NCI-H146 treated with DMSO at 0.1 percent for 48 hours (cell line): ENCODE data around the gene BPTF.
"Not testable (repeated sequence)": the region's sequence is repeated elsewhere in the genome, so short reads cannot be mapped to it uniquely, and the experiment has no call there.

Source experiments
- DNase-seq: peaks from one replicate; lab custom pipeline; 2025; ENCODE audit not compliant: unreplicated experiment; lab: John Stamatoyannopoulos, UW

Gene BPTF

DNA sequence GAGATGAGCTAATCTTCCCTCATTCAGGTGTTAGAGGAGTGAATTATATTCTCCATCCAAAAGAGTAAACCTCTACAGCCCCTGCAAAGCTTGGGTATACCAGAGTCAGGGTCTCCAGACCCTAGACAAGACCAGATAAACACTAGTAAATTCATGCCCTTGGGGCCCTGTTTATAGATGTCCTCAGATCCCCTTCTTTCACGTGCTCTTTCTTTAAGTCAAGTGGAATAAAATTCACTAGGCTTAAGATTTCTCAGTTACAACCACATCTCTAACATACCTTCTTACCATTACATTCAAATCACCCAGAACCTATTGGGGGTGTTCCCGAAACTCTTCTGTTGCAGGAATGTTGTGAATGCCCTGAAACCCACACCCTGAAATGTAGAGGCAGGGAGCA lies 173.2 kb downstream of the BPTF start:
- DNase-seq: no peak

- DNase-seq: no peak
Observed at GRCh38 chr17:67999291-67999911, 174.1 kb downstream of the BPTF start.

- DNase-seq: no peak
Observed at GRCh38 chr17:68004201-68004600, 178.9 kb downstream of the BPTF start.

GRCh38 chr17:68006797-68007196 lies 181.5 kb downstream of the BPTF start:
- DNase-seq: no peak

DNA sequence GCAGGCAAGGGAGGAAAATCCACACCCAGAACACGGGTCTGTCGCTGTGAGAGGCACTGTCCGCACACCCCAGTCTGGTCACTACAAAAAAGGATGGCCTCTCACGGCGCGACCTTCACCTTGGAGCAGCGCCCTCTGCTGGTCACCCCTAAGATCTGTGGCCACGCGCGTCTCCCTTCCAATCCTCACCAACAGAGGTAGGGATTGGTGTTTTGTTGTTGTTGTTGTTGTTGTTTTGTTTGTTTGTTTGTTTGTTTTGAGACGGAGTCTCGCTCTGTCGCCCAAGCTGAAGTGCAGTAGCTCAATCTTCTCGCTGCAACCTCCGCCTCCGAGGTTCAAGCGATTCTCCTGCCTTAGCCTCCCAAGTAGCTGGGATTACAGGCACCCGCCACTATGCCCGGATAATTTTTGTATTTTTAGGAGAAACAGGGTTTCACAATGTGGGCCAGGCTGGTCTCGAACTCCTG lies 185.9 kb downstream of the BPTF start:
- DNase-seq: no peak

DNA sequence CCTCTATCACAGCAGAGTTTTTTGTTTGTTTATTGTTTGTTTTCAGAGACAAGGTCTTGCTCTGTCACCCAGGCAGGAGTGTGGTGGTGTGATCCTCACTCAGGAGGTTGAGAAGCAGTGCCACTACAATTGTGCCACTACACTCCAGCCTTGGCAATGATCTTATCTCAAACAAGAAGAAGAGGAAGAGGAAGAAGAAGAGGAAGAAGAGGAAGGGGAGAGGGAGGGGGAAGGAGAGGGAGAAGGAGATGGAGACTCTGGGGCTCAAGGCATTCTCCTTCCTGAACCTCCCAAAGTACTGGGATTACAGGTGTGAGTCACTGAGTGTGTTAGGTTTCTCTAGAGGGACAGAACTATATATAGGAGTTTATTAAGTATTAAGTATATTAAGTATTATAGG lies 188.1 kb downstream of the BPTF start:
- no peak for DNase-seq

DNA sequence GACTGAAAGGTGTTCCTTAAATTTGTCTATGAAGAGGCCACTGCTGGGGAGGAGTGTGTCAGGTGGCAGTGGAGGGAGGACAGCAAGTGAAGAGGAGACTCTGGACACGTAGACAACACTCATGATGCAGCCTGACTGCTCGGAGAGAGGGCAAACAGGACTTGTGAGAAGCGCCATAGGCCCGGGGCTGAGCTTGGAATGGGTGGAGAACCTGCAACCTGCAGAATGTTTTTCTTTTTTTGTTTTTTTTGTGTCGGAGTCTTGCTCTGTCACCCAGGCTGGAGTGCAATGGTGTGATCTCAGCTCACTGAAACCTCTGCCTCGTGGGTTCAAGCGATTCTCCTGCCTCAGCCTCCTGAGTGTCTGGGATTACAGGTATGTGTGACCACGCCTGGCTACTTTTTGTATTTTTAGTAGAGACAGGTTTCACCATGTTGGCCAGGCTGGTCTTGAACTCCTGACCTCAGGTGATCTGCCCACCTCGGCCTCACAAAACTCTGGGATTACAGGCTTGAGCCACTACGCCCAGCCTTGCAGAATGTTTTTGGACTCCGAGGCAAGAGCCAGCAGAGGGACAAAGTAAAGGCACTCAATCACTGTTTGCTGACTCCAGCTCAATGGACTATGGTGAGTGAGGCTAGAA lies 189.9 kb downstream of the BPTF start:
- no peak for DNase-seq

- no peak for DNase-seq
Observed at GRCh38 chr17:68016838-68017237, 191.5 kb downstream of the BPTF start.

DNA sequence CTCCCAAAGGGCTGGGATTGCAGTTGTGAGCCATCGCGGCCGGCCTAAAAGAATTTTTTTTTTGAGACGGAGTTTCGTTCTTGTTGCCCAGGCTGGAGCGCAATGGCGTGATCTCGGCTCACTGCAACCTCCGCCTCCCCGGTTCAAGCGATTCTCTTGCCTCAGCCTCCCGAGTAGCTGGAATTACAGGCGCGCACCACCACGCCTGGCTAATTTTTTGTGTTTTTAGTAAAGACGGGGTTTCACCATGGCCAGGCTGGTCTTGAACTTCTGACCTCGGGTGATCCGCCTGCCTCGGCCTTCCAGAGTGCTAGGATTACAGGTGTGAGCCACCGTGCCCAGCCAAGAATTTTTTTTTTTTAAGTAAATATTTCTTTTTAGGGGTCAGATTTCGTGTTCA lies 193.2 kb downstream of the BPTF start:
- not testable (repeated sequence) for DNase-seq

GRCh38 chr17:68019336-68019674 lies 194.0 kb downstream of the BPTF start:
- DNase-seq: no peak

GRCh38 chr17:68019675-68020408 lies 194.5 kb downstream of the BPTF start:
- peak; percentile 94 for DNase-seq

GRCh38 chr17:68020409-68020756 lies 195.1 kb downstream of the BPTF start:
- DNase-seq: peak; percentile 35

DNA sequence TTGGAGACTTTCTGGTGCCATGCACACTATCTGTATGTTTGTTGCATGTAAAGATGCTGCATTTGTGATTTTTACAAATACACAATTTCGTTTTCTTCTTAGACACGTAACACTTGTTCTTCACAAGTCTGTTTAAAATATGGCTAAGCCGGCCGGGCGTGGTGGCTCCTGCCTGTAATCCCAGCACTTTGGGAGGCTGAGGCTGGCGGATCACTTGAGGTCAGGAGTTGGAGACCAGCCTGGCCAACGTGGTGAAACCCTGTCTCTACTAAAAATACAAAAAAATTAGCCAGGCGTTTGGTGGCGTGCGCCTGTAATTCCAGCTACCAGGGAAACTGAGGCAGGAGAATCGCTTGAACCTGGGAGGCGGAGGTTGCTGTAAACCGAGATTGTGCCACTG lies 195.5 kb downstream of the BPTF start:
- not testable (repeated sequence) for DNase-seq

DNA sequence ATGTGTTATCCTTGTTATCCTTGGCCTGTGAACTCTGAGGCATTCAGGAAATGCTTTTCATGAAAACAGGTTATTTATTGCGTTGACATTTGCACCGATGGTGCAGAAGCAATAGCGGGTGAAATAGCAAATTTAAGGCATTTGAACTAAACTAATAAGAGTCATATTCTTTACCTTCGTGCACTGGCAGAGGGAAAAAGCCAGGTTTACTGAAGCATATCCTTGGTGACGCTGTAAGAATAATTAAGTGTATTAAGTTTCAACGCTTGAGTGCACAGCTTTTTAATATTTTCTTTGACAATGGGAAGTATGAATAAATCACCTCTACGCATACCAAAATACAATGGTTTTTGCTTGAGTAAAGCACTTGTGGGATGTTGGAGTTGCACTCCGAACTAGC lies 196.7 kb downstream of the BPTF start:
- no peak for DNase-seq

GRCh38 chr17:68022547-68022946 lies 197.2 kb downstream of the BPTF start:
- DNase-seq: not testable (repeated sequence)

DNA sequence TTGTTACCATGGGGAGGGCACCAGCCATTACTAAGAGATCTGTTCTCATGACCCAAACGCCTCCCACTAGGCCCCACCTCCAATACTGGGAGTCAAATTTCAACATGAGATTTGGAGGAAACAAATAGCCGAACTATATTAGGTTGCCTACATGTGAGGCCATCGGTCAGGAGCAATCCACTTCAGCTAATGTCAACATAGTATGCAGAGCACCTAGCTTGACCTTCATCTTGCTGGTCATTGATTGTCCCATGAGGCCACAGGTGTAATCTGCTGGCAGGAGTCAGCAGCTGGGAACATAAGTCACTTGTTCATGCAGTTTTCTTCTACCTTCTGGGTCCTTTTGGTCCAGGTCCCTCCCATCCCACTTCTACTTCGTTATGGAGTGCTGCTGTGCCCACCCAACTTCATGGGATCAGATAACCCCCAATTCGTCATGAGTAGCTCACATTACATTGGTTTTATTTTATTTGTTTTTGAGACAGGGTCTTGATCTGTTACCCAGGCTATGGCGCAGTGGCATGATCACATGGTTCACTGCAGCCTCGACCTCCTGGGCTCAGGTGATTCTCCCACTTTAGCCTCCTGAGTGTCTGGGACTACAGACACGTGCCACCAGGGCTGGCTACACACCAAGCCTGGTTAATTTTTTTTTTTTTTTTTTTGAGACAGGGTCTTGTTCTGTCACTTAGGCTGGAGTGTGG lies 204.4 kb downstream of the BPTF start:
- no peak for DNase-seq
